Stimulated activated CD8-positive, alpha-beta memory T cell treated with anti-CD3 and anti-CD28 coated beads, Interleukin-7, amount 100 ng/mL, for 48 hours (primary cell): ENCODE results near the gene INS.

Experiments used
- DNase-seq, 2 donors: peaks; one replicate each; pipeline ENCODE4 v3.0.0-alpha.2; 2020; ENCODE audit warnings: low read depth in 1 of 2; ENCODE audit errors: extremely low read depth in 1 of 2

The INS gene

GRCh38 chr11:2160736-2161259 lies at the start of gene INS:
INS (minus strand) TSS chr11:2161209; CDS start chr11:2160971, 238 bp downstream.
- DNase-seq = no peak

DNA sequence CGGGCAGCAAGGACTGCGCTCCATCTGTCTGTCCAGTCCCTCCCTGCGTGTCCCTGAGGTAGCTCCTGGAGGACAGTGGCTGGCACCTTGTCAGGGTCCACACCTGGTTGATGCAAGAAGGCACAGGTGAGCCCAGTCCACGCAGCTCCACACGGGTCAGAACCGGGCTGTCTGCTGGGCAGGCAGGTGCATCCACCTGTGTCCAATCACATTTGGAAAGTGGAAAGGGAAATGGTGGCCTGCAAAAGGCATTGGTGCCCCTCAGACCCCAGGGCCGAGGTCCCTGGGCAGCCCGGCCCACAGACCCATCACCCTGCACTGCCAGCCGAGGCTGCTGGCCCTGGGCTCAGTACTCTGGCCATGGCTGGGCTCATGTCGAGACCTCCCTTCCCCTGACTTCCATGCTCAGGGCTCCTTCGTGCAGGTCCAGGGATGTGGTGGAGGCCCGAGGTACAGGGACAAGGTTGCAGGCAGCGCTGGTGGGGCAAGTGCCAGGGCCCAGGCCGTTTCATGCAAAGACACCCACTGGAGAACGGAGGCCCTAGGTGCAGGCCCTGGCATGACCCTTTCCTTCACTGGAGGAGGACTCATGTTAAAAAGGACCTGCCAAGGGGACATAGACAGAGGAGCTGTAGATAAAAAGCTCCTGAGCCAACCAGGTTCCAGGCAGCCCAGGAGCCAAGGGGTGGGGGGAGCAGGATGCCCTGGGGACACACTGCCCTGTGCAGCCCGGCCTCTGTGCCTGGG lies 49.5 kb upstream of the INS start:
- DNase-seq = no peak

DNA sequence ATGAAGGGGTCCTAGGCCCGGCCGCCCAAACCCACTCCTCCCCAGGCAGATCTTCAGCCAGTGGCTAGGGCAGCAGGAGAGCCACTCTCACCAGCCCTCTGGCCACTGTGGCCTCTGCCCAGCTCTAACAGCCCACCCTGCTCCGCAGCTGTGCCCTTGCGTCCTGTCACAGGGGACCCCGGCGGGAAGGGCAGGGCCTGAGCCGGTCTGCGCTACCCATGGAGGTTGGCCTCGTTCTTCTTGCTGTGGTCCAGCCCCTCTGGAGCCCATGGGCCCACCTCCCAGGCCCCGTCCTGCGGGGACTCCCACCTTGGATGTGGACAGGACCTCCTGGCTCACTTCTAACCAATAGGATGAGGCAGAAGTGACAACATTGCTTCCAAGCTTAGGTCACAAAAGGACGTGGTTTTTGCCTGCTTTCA lies 48.9 kb upstream of the INS start:
- no peak for DNase-seq

DNA sequence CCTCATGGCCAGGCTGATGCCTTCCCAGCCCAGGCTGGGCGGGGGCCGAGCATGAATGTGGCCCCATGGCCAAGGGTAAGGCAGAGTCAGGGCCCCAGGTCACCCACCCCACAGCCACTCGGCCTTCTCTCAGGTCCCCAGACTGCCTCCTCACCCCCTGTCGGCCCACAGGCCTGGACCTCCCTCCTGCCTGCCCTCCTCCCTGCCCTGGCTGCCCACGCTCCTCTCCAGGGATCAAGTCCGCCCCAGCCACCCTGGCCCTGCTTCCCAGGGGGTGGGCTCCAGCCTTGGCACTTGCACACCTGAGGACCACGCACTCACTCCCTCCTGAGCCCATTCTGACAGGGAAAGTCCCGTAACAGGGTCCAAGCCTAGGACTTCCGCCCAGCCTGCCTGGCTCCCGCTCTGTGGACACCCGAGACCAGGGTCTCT lies 48.4 kb upstream of the INS start:
- no peak for DNase-seq

DNA sequence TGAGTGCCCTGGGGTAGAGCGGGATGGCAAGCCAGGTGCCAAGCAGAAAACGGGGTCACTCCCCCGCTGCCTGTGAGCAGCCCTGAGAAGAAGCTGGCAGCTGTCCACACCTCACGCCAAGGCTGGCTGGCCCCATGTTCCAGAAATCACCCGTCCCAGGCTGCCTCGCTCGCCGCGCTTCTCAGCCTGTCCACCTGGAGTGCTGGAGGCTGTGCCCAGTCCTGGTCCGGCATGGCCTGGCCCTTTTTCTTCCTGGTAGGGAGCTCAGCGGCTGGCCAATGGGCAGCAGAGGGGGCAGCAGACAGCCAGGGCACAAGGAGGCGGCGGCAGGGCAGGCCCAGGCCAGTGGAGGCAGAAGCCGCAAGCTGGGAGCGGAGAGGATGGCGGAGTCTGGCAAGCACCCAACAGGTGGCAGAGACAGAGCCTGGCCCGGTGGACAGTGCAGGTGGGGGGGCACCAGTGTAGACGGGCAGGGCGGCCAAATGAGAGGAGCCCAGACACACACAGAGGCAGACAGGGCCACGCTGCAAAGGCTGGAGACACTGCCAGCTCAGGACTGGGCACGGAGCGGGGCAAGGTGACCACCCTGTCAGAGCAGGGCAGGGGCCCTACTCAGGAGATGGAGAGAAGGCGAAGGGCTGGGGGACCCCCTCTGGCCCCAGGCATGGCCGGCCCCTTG lies 47.8 kb upstream of the INS start:
- no peak for DNase-seq

GRCh38 chr11:2207773-2208621 lies 47.0 kb upstream of the INS start:
- DNase-seq = no peak

DNA sequence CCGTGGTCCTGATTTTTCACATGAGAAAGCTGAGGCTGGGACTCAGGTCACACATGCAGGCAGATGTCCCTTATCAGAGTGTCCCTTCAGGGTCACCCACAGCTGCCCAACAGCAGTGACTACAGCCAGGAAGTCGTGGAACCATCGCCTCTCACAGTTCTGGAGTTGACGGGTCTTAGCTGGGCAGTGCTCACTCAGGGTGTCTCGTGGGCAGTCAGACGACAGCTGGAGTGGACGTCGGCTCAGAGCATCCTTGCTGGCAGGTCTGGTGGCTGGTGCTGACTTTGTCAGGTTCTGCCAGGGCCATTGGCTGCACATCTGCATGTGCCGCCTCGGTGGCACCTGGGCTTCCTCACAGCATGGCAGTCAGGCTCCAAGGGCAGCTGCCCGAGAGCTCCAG lies 46.2 kb upstream of the INS start:
- DNase-seq = no peak

DNA sequence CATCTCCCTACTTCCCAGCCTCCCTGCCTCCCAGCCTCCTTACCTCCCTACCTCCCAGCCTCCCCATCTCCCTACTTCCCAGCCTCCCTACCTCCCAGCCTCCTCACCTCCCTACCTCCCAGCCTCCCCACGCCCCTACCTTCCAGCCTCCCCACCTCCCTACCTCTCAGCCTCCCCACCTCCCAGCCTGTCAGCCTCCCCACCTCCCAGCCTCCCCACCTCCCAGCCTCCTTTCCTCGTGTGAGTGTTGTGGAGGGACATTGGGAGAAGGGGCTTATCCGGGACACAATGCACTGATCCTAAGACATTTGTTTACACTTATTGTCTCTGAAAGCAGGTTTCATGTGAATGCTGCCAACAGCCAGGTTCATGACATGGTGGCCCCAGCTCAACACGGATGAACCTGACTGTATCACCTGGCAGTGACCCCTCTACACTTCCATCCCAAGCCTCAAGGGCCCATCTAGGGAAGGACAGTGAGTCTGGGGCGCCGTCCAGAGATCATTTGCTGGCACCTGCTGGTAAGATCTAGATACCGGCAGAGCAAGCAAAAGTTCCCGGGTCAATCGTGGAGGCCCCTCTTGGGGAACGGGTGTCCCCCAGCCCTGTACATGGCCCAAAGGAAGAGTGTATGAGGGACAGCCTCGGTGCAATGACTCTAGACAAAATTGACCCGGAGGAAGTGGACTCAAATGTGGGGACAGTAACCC lies 45.1 kb upstream of the INS start:
- DNase-seq = no peak

GRCh38 chr11:2205214-2205720 lies 44.3 kb upstream of the INS start:
- DNase-seq = no peak

- DNase-seq = no peak
These were observed 43.6 kb upstream of the INS start for GRCh38 chr11:2204361-2205213.

GRCh38 chr11:2203440-2204259 lies 42.6 kb upstream of the INS start:
- no peak for DNase-seq

DNA sequence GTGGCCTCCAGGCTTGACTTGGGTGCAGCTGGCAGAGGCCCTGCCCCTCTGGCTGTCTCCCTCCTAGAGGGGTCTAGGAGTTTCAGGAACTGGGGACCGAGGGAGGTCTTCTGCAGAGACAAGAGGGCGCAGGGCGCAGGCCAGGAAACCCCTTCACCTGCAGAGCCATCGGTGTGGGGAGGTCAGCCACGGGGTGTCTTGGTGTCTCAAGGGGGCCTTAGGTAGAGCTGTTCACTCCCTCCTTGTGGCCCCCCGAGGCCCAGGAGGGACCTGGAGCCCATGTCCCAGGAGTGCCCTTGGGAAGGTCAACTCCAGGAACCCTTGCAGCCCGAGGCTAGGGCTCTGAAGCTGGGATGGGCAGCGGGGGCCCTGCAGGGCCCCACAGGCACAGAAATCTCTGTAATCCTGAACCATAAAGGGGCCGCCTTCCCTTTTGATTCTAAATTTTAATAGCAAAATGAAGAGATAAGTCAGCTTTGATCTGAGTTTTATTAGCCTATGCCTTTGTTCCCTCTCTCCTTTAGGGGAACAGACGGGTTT lies 42.0 kb upstream of the INS start:
- DNase-seq = no peak

GRCh38 chr11:2202071-2202899 lies 41.3 kb upstream of the INS start:
- DNase-seq = no peak

DNA sequence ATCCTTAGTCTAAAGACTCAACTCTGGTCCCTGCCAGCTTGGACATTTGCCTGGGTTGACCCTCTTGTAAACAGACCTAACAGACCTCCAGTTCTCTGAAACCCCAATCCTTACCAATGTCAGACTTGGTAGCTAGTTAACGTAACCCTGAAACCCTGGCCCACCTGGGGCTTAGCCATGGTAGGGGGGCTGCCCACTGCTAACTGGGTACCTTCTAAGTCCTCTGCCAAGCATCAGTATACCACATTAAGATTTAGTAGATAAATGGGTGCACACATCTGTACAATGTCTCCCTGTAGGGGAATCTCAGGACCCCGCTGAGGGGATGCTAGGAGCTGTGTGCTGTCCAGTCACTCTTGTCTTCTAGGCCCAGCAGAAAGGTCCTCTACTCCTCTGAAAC lies 40.5 kb upstream of the INS start:
- DNase-seq = no peak

- DNase-seq = no peak
These were observed 40.0 kb upstream of the INS start for GRCh38 chr11:2200957-2201519.

DNA sequence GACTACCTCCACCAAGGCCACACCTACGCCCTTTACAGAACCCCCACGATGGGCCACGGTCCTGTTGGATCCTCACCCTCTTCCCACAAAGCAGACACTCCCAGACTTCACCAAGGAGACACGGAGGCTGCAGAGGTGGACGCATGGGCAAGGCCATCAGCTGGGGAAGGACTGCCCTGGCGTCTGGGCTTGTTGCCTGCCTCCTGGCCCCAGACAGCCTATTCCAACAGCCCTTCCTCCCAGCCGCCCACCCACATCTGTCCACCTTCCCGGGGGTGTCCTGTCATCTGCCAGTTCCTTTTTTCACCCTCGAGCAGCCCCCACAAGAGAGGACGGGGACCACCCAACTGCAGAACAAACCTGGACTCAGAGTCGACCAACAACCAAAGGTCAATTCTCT lies 39.5 kb upstream of the INS start:
- DNase-seq = no peak
